Breast epithelium (tissue), 3 donors: ENCODE data around the gene CA14.

Experiments used
- CTCF ChIP-seq, 3 donors: fragments of 450-650 bp; IDR thresholded peaks; one replicate each; pipeline ENCODE4 v1.5.1; 2016 to 2017; ENCODE audit warnings: antibody characterized with exemption in 3 of 3, mild to moderate bottlenecking in 3 of 3, moderate library complexity in 3 of 3
- POLR2A ChIP-seq: fragments of 450-650 bp; IDR thresholded peaks from one replicate; pipeline ENCODE4 v1.6.1; 2016; ENCODE audit warnings: antibody characterized with exemption, mild to moderate bottlenecking, moderate library complexity
- POLR2AphosphoS5 ChIP-seq, 3 donors: sonication (generic); formaldehyde crosslinking; IDR thresholded peaks; one replicate each; pipeline ENCODE4 v1.6.1; 2017; ENCODE audit warnings: antibody characterized with exemption in 3 of 3

DNA sequence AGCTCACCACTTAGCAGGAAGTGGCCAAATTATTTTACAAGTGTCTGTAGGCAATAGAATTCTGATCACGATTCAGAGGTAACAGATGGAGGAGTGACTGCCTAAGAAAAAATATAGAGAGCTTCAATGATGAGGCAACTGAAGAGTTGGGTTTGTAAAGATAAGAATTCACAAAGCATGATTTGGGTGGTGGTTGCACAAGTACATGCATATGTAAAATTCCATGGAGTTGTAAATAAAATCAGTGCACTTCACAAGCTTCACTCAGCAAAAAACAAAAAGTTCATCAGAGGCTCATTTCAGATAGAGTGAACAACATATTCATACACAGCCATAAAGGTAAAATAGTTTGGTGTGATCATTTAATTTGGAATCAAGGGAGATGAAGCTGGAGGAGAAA, 32.6 kb upstream of the CA14 start:
- TF ChIP-seq CTCF (IDR thresholded peaks at IDR 0.05) (no peak), POLR2A (no peak), POLR2AphosphoS5 (IDR thresholded peaks at IDR 0.05) (no peak)
